ENCODE results near the gene SH3PXD2A. TPM values are rescaled to one million over a fixed set of nuclear protein-coding genes. Genes with fewer than 3 reads are reported as not detected.

Gene SH3PXD2A
- total and polyA plus RNA-seq, 10 donors, result 2.6 to 50.0 (median 35.2) TPM

DNA sequence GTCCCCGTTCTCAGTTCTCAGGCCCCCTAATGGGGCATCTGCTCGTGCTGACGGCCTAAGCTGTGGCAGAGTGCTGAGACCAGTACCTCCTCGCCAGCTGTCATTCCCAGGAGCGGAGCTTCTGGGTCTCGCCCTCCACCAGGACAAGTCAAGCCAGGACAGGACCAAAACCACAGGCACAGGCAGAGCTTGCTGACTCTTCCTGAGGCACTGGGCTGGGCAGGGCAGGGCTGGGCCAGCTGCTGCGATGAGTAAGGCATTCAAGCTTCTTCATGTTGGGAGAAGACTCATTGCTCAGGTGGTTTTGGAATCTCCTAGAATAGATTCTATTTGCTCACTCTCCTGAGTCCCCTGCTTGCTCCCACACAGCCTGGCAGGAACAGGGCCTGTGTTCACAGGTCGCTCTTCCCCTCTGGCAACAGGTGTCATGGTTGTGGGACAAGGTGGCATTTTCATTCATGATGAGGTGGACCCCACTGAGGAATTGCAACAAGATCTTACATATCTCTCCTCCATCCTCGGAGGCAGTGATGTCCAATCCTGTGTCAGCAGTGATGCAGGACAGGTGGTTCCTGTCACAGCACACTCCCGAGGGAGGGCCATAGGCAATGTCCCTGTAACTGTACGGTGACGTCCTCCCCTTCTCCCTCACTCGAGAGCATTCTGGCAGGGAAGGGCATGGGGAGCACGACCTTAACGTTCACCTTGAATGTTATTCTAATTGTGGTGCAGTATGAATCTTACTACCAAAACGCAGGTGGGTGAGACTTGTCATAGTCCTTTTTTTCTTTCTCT, 17.0 kb upstream of the SH3PXD2A start:
- WGBS, 5 donors, result 81 to 90% (median 88%) methylated on average over 15 to 16 of the region's 16 CpGs
- no peak overlapping the region for H3K27ac ChIP-seq

GRCh38 chr10:103871006-103871405, 15.6 kb upstream of the SH3PXD2A start:
- H3K27me3 ChIP-seq (replicated peaks in 1 of 7), result no peaks in the 10 kb centered on the region
- H3K36me3 ChIP-seq, result peaks cover 0 to 42% (median 7%) of the 10 kb centered on the region in 6 donors
- no peak for DNase-seq
- no peak overlapping the region for H3K27ac ChIP-seq
- no peak overlapping the region for H3K4me3 ChIP-seq
- no peak for TF ChIP-seq POLR2A (IDR thresholded peaks at IDR 0.05)
- no peak for TF ChIP-seq CTCF (IDR thresholded peaks at IDR 0.05 in 8 of 11, conservative IDR thresholded peaks at IDR 0.05 in 3 of 11)
- no peak for TF ChIP-seq POLR2AphosphoS5 (IDR thresholded peaks at IDR 0.05)
- peaks cover 0 to 4% (median 2%) of the 10 kb centered on the region in 8 donors for H3K9me3 ChIP-seq
- intact Hi-C loops (cut with DNase I; ENCODE audit: low total_unique reads), result no loop called here
- no peaks in the 10 kb centered on the region for H3K4me1 ChIP-seq
- 90 to 96% (median 92%) methylated on average over 7 of the region's 7 CpGs for WGBS, 5 donors

More for the DNA sequence above, 17.0 kb upstream of the SH3PXD2A start:
- TF ChIP-seq CTCF (IDR thresholded peaks at IDR 0.05 in 8 of 11, conservative IDR thresholded peaks at IDR 0.05 in 3 of 11), result no peak
- no peak for TF ChIP-seq POLR2AphosphoS5 (IDR thresholded peaks at IDR 0.05)
- no peak for TF ChIP-seq POLR2A (IDR thresholded peaks at IDR 0.05)
- no peaks in the 10 kb centered on the region for H3K27me3 ChIP-seq (replicated peaks in 1 of 7)
- H3K9me3 ChIP-seq, result no peaks in the 10 kb centered on the region
- intact Hi-C loops (cut with DNase I; ENCODE audit: low total_unique reads), result no loop called here
- no peak for DNase-seq
- H3K36me3 ChIP-seq, result peaks cover 0 to 51% (median 11%) of the 10 kb centered on the region in 6 donors
- no peaks in the 10 kb centered on the region for H3K4me1 ChIP-seq
- no peak overlapping the region for H3K4me3 ChIP-seq

DNA sequence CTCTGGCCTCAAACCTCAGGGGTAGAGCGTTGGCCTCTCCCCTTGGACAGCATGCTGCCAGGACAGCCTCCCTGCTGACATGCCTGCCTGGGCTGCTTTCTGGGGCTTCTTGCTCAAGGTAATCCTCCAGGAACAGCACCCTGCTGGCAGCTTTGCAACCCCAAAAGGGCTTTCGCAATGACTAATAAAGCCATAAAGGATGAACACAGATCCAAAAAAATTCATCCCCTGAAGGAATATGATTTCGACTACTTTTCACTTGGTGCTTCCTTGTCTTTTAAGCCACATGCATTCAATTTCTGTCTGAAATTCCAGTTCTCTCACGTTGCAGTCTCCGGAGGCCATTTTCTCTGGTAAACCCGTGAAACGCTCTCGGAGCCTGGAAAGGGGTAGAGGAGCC, 15.1 kb upstream of the SH3PXD2A start:
- Histone ChIP-seq H3K27ac (no peak overlapping the region), H3K4me1 (no peaks in the 10 kb centered on the region), H3K9me3 (peaks cover 0 to 9% (median 7%) of the 10 kb centered on the region in 8 donors), H3K4me3 (no peak overlapping the region), H3K27me3 (replicated peaks in 1 of 7) (no peaks in the 10 kb centered on the region), H3K36me3 (peaks cover 0 to 40% (median 7%) of the 10 kb centered on the region in 6 donors)
- TF ChIP-seq CTCF (IDR thresholded peaks at IDR 0.05 in 8 of 11, conservative IDR thresholded peaks at IDR 0.05 in 3 of 11) (no peak), POLR2AphosphoS5 (IDR thresholded peaks at IDR 0.05) (no peak), POLR2A (IDR thresholded peaks at IDR 0.05) (no peak)
- WGBS, 5 donors, result 84 to 93% (median 89%) methylated on average over 8 of the region's 8 CpGs
- intact Hi-C loops (cut with DNase I; ENCODE audit: low total_unique reads), result no loop called here
- no peak for DNase-seq

- intact Hi-C loops (cut with DNase I; ENCODE audit: low total_unique reads), result no loop called here
- Histone ChIP-seq H3K27me3 (replicated peaks in 1 of 7) (no peaks in the 10 kb centered on the region), H3K36me3 (peaks cover 0 to 40% (median 7%) of the 10 kb centered on the region in 6 donors), H3K9me3 (peaks cover 4 to 21% (median 19%) of the 10 kb centered on the region in 8 donors), H3K4me3 (no peak overlapping the region), H3K4me1 (no peaks in the 10 kb centered on the region), H3K27ac (no peak overlapping the region)
- TF ChIP-seq POLR2A (IDR thresholded peaks at IDR 0.05), result no peak
- TF ChIP-seq CTCF (IDR thresholded peaks at IDR 0.05 in 8 of 11, conservative IDR thresholded peaks at IDR 0.05 in 3 of 11), result no peak
- TF ChIP-seq POLR2AphosphoS5 (IDR thresholded peaks at IDR 0.05), result no peak
- no peak for DNase-seq
- 75 to 86% (median 79%) methylated on average over 4 of the region's 4 CpGs for WGBS, 5 donors
Observed at GRCh38 chr10:103869336-103869735, 14.0 kb upstream of the SH3PXD2A start.
